ENCODE data around the gene EIF2B4. TPM values are rescaled to one million over a fixed set of nuclear protein-coding genes. Genes with fewer than 3 reads are reported as not detected.

Gene EIF2B4
- total and polyA plus RNA-seq, 9 of the 15 experiments (the other 6 are each of a cell fraction or from before 2014, with no cell fraction given): 29.7 to 80.3 (median 58.9) TPM

- TF ChIP-seq ZNF3 (CRISPR knock-in tag; IDR thresholded peaks at IDR 0.05) (no peak), ETS2 (tag; IDR thresholded peaks at IDR 0.05; ENCODE audit: borderline replicate concordance, poor library complexity, severe bottlenecking) (no peak), SMARCB1 (IDR thresholded peaks at IDR 0.05; ENCODE audit: insufficient read length, low read depth) (no peak), GATAD2B (IDR thresholded peaks at IDR 0.05; ENCODE audit: borderline replicate concordance) (peak; percentile 87; the same call in 1 of the 2 replicates), ZNF586 (CRISPR knock-in tag; conservative IDR thresholded peaks at IDR 0.05) (no peak), U2AF2 (optimal IDR thresholded peaks at IDR 0.05; ENCODE audit: low read depth, low read length) (no peak), NCOA6 (IDR thresholded peaks at IDR 0.05) (no peak), ZNF24 (IDR thresholded peaks at IDR 0.05) (no peak), NUFIP1 (IDR thresholded peaks at IDR 0.05; ENCODE audit: partially characterized antibody) (no peak), HDGF (IDR thresholded peaks at IDR 0.05) (no peak), ZNF347 (CRISPR knock-in tag; IDR thresholded peaks at IDR 0.05; ENCODE audit: low read depth) (no peak), RNF2 (IDR thresholded peaks at IDR 0.05) (no peak), OTX1 (CRISPR knock-in tag; IDR thresholded peaks at IDR 0.05) (peak; percentile 26; the same call in 1 of the 2 replicates), COPS2 (conservative IDR thresholded peaks at IDR 0.05) (no peak), YBX1 (IDR thresholded peaks at IDR 0.05) (no peak), MBD2 (IDR thresholded peaks at IDR 0.05; ENCODE audit: borderline replicate concordance, low read depth) (no peak), MTA2 (IDR thresholded peaks at IDR 0.05; ENCODE audit: low read depth) (peak; percentile 63; the same call in 1 of the 2 replicates), MAX (CRISPR knock-in tag; IDR thresholded peaks at IDR 0.05) (no peak), PML (IDR thresholded peaks at IDR 0.05; ENCODE audit: low read length) (no peak), NR4A1 (CRISPR knock-in tag; IDR thresholded peaks at IDR 0.05) (no peak), NR4A1 (tag; IDR thresholded peaks at IDR 0.05) (no peak), BRD9 (IDR thresholded peaks at IDR 0.05; ENCODE audit: low read depth, partially characterized antibody) (no peak), ZNF76 (CRISPR knock-in tag; IDR thresholded peaks at IDR 0.05; ENCODE audit: borderline replicate concordance) (no peak), PHB2 (IDR thresholded peaks at IDR 0.05; ENCODE audit: low read depth) (no peak), SAFB (IDR thresholded peaks at IDR 0.05; ENCODE audit: borderline replicate concordance, low read depth, low read length) (no peak), DIDO1 (tag; IDR thresholded peaks at IDR 0.05; ENCODE audit: low read depth) (no peak), HDAC1 (IDR thresholded peaks at IDR 0.05) (no peak; a peak in 1 of 4 replicates), NR0B1 (IDR thresholded peaks at IDR 0.05; ENCODE audit: partially characterized antibody) (no peak), BDP1 (IDR thresholded peaks at IDR 0.05; ENCODE audit: insufficient read depth, insufficient read length) (no peak), ATF1 (CRISPR knock-in tag; IDR thresholded peaks at IDR 0.05) (no peak), ATF1 (tag; IDR thresholded peaks at IDR 0.05) (no peak), TOE1 (IDR thresholded peaks at IDR 0.05; ENCODE audit: borderline replicate concordance) (no peak), TOE1 (CRISPR knock-in tag; IDR thresholded peaks at IDR 0.05; ENCODE audit: borderline replicate concordance, low read depth) (no peak)
Measured at GRCh38 chr2:27379836-27380625, 9.9 kb upstream of the EIF2B4 start (continued).

All from K562 (cell line).